ENCODE data around the gene SERGEF. TPM values are rescaled to one million over a fixed set of nuclear protein-coding genes. Genes with fewer than 3 reads are reported as not detected.

Gene SERGEF
- total RNA-seq, 1 donor from 2014 or later, result 32.4 TPM

GRCh38 chr11:17786824-17787525, 225.9 kb downstream of the SERGEF start:
- Mint-ChIP-seq H3K27me3 (no peaks in the 10 kb centered on the region), H3K9me3 (ENCODE audit: low read depth) (no peaks in the 10 kb centered on the region), H3K27ac (no peak overlapping the region), H3K4me3 (ENCODE audit: low read depth) (no peak overlapping the region), H3K4me1 (ENCODE audit: low read depth) (no peaks in the 10 kb centered on the region), H3K36me3 (ENCODE audit: insufficient read depth) (no peaks in the 10 kb centered on the region)
- no peak for TF ChIP-seq CTCF (IDR thresholded peaks at IDR 0.05; ENCODE audit: unreplicated experiment)
- DNase-seq (ENCODE audit: low spot score, unreplicated experiment), result no peak

GRCh38 chr11:17783878-17784277, 229.0 kb downstream of the SERGEF start:
- H3K9me3 Mint-ChIP-seq (ENCODE audit: low read depth), result no peaks in the 10 kb centered on the region
- no peak for TF ChIP-seq CTCF (IDR thresholded peaks at IDR 0.05; ENCODE audit: unreplicated experiment)
- H3K27me3 Mint-ChIP-seq, result peaks cover 6% of the 10 kb centered on the region
- no peak overlapping the region for H3K4me3 Mint-ChIP-seq (ENCODE audit: low read depth)
- no peaks in the 10 kb centered on the region for H3K4me1 Mint-ChIP-seq (ENCODE audit: low read depth)
- no peaks in the 10 kb centered on the region for H3K36me3 Mint-ChIP-seq (ENCODE audit: insufficient read depth)
- no peak overlapping the region for H3K27ac Mint-ChIP-seq
- no peak for DNase-seq (ENCODE audit: low spot score, unreplicated experiment)

GRCh38 chr11:17782603-17783337, 230.1 kb downstream of the SERGEF start:
- no peaks in the 10 kb centered on the region for H3K36me3 Mint-ChIP-seq (ENCODE audit: insufficient read depth)
- H3K4me1 Mint-ChIP-seq (ENCODE audit: low read depth), result no peaks in the 10 kb centered on the region
- no peak overlapping the region for H3K27ac Mint-ChIP-seq
- H3K27me3 Mint-ChIP-seq, result peaks cover 6% of the 10 kb centered on the region
- no peak overlapping the region for H3K4me3 Mint-ChIP-seq (ENCODE audit: low read depth)
- DNase-seq (ENCODE audit: low spot score, unreplicated experiment), result no peak
- no peak for TF ChIP-seq CTCF (IDR thresholded peaks at IDR 0.05; ENCODE audit: unreplicated experiment)
- no peaks in the 10 kb centered on the region for H3K9me3 Mint-ChIP-seq (ENCODE audit: low read depth)

GRCh38 chr11:17782145-17782544, 230.7 kb downstream of the SERGEF start:
- Mint-ChIP-seq H3K36me3 (ENCODE audit: insufficient read depth) (no peaks in the 10 kb centered on the region), H3K9me3 (ENCODE audit: low read depth) (no peaks in the 10 kb centered on the region), H3K27me3 (peaks cover 6% of the 10 kb centered on the region), H3K4me3 (ENCODE audit: low read depth) (no peak overlapping the region), H3K4me1 (ENCODE audit: low read depth) (no peaks in the 10 kb centered on the region), H3K27ac (no peak overlapping the region)
- TF ChIP-seq CTCF (IDR thresholded peaks at IDR 0.05; ENCODE audit: unreplicated experiment), result no peak
- no peak for DNase-seq (ENCODE audit: low spot score, unreplicated experiment)

GRCh38 chr11:17781626-17782025, 231.2 kb downstream of the SERGEF start:
- TF ChIP-seq CTCF (IDR thresholded peaks at IDR 0.05; ENCODE audit: unreplicated experiment), result no peak
- Mint-ChIP-seq H3K4me1 (ENCODE audit: low read depth) (no peaks in the 10 kb centered on the region), H3K4me3 (ENCODE audit: low read depth) (no peak overlapping the region), H3K27me3 (peaks cover 6% of the 10 kb centered on the region), H3K36me3 (ENCODE audit: insufficient read depth) (no peaks in the 10 kb centered on the region), H3K27ac (no peak overlapping the region), H3K9me3 (ENCODE audit: low read depth) (no peaks in the 10 kb centered on the region)
- no peak for DNase-seq (ENCODE audit: low spot score, unreplicated experiment)
